ENCODE measurements around the gene NUDCD3.

DNA sequence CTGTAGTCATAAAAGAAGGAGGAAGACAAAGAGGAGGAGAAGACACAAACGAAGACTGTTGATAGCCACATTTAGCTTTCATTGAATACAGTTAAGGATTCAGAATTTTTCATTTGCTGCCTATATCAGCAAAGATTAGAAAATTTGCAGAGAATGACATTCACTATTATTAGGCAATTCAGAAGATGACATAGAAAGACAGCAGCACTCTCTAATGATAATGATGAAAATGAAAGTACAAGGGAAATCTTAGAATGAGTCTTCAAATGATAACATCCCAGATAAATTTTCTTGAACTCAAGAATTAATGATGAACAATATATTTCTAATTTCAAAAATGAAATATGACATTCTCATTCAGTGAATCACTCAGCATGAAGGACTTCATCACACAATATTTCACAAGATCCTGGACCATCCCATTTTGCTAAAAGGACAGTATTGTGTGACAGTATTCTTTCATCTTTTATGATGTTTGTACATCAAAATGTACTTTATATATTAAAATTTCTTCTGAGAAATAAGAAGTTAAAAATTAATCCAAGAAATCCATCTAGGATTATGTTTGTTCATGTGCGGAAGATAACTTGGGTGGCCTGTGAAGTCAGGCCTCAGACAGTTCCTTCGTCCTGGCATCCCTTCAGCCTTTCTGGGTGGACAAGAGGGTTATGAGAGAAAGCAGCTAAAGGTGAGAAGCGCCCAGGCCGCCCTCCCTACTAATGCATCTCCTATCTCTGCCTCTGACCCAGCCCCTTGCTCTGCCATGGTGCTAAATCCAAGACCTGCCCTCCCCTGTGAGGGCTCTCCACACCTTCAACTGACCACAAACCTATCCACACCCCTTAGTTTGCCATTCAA is 117.7 kb downstream of the NUDCD3 start:
- TF ChIP-seq, protein P1, sequence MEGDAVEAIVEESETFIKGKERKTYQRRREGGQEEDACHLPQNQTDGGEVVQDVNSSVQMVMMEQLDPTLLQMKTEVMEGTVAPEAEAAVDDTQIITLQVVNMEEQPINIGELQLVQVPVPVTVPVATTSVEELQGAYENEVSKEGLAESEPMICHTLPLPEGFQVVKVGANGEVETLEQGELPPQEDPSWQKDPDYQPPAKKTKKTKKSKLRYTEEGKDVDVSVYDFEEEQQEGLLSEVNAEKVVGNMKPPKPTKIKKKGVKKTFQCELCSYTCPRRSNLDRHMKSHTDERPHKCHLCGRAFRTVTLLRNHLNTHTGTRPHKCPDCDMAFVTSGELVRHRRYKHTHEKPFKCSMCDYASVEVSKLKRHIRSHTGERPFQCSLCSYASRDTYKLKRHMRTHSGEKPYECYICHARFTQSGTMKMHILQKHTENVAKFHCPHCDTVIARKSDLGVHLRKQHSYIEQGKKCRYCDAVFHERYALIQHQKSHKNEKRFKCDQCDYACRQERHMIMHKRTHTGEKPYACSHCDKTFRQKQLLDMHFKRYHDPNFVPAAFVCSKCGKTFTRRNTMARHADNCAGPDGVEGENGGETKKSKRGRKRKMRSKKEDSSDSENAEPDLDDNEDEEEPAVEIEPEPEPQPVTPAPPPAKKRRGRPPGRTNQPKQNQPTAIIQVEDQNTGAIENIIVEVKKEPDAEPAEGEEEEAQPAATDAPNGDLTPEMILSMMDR (IDR thresholded peaks at IDR 0.05; ENCODE audit: low read depth, low read length, missing input control), result no peak
- TF ChIP-seq FOXA1 (IDR thresholded peaks at IDR 0.05) (no peak), TAF1 (conservative IDR thresholded peaks at IDR 0.05) (no peak), HNF4G (IDR thresholded peaks at IDR 0.05) (no peak), RAD21 (IDR thresholded peaks at IDR 0.05) (no peak), GABPA (IDR thresholded peaks at IDR 0.05 in 1 of 2, conservative IDR thresholded peaks at IDR 0.05 in 1 of 2) (no peak)
- TF ChIP-seq, protein P2, sequence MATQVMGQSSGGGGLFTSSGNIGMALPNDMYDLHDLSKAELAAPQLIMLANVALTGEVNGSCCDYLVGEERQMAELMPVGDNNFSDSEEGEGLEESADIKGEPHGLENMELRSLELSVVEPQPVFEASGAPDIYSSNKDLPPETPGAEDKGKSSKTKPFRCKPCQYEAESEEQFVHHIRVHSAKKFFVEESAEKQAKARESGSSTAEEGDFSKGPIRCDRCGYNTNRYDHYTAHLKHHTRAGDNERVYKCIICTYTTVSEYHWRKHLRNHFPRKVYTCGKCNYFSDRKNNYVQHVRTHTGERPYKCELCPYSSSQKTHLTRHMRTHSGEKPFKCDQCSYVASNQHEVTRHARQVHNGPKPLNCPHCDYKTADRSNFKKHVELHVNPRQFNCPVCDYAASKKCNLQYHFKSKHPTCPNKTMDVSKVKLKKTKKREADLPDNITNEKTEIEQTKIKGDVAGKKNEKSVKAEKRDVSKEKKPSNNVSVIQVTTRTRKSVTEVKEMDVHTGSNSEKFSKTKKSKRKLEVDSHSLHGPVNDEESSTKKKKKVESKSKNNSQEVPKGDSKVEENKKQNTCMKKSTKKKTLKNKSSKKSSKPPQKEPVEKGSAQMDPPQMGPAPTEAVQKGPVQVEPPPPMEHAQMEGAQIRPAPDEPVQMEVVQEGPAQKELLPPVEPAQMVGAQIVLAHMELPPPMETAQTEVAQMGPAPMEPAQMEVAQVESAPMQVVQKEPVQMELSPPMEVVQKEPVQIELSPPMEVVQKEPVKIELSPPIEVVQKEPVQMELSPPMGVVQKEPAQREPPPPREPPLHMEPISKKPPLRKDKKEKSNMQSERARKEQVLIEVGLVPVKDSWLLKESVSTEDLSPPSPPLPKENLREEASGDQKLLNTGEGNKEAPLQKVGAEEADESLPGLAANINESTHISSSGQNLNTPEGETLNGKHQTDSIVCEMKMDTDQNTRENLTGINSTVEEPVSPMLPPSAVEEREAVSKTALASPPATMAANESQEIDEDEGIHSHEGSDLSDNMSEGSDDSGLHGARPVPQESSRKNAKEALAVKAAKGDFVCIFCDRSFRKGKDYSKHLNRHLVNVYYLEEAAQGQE (IDR thresholded peaks at IDR 0.05), result no peak
- TF ChIP-seq, protein P3, sequence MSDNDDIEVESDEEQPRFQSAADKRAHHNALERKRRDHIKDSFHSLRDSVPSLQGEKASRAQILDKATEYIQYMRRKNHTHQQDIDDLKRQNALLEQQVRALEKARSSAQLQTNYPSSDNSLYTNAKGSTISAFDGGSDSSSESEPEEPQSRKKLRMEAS (IDR thresholded peaks at IDR 0.05), result no peak
- TF ChIP-seq, protein P4, sequence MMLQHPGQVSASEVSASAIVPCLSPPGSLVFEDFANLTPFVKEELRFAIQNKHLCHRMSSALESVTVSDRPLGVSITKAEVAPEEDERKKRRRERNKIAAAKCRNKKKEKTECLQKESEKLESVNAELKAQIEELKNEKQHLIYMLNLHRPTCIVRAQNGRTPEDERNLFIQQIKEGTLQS (IDR thresholded peaks at IDR 0.05), result no peak

Data from liver (tissue), 3 donors.